Measurements from ENCODE around the gene PDYN.
A peak's percentile ranks its signal among the peaks of the same experiment; 100 is the strongest.
"Not testable (repeated sequence)": the region's sequence is repeated elsewhere in the genome, so short reads cannot be mapped to it uniquely, and the experiment has no call there.

PDYN gene

GRCh38 chr20:1993986-1994385, at the start of gene PDYN:
TSS of gene PDYN (minus strand) at chr20:1994058. CDS start at chr20:1983084, 10,974 bp downstream.
- no peak for DNase-seq (ENCODE audit: low read depth)

- DNase-seq (ENCODE audit: low read depth): no peak
Measured at GRCh38 chr20:2042400-2042799, 48.5 kb upstream of the PDYN start.

- no peak for DNase-seq (ENCODE audit: low read depth)
Measured at GRCh38 chr20:2038161-2038560, 44.3 kb upstream of the PDYN start.

GRCh38 chr20:2037296-2037914, 43.5 kb upstream of the PDYN start:
- DNase-seq (ENCODE audit: low read depth): no peak

- not testable (repeated sequence) for DNase-seq (ENCODE audit: low read depth)
Measured at GRCh38 chr20:2036357-2036756, 42.5 kb upstream of the PDYN start.

GRCh38 chr20:2032168-2032567, 38.3 kb upstream of the PDYN start:
- no peak for DNase-seq (ENCODE audit: low read depth)

- no peak for DNase-seq (ENCODE audit: low read depth)
Measured at GRCh38 chr20:2026514-2026913, 32.7 kb upstream of the PDYN start.

- no peak for DNase-seq (ENCODE audit: low read depth)
Measured at GRCh38 chr20:2026004-2026403, 32.1 kb upstream of the PDYN start.

GRCh38 chr20:2023151-2023550, 29.3 kb upstream of the PDYN start:
- no peak for DNase-seq (ENCODE audit: low read depth)

- no peak for DNase-seq (ENCODE audit: low read depth)
Measured at GRCh38 chr20:2022163-2022562, 28.3 kb upstream of the PDYN start.

GRCh38 chr20:2010533-2010932, 16.7 kb upstream of the PDYN start:
- no peak for DNase-seq (ENCODE audit: low read depth)

GRCh38 chr20:2006452-2007361, 12.8 kb upstream of the PDYN start:
- DNase-seq (ENCODE audit: low read depth): peak; percentile 33

GRCh38 chr20:2005831-2006426, 12.1 kb upstream of the PDYN start:
- DNase-seq (ENCODE audit: low read depth): peak; percentile 12

- DNase-seq (ENCODE audit: low read depth): no peak
Measured at GRCh38 chr20:2005359-2005758, 11.5 kb upstream of the PDYN start.

- DNase-seq (ENCODE audit: low read depth): no peak
Measured at GRCh38 chr20:2004171-2004570, 10.3 kb upstream of the PDYN start.

- no peak for DNase-seq (ENCODE audit: low read depth)
Measured at GRCh38 chr20:2002365-2002764, 8.5 kb upstream of the PDYN start.

GRCh38 chr20:2001119-2001518, 7.3 kb upstream of the PDYN start:
- DNase-seq (ENCODE audit: low read depth): no peak

GRCh38 chr20:2000285-2000684, 6.4 kb upstream of the PDYN start:
- DNase-seq (ENCODE audit: low read depth): no peak

- no peak for DNase-seq (ENCODE audit: low read depth)
Measured at GRCh38 chr20:1998715-1999114, 4.9 kb upstream of the PDYN start.

- DNase-seq (ENCODE audit: low read depth): no peak
Measured at GRCh38 chr20:1998193-1998520, 4.3 kb upstream of the PDYN start.

- no peak for DNase-seq (ENCODE audit: low read depth)
Measured at GRCh38 chr20:1997483-1998192, 3.8 kb upstream of the PDYN start.

GRCh38 chr20:1995531-1996310, 1.9 kb upstream of the PDYN start:
- no peak for DNase-seq (ENCODE audit: low read depth)
